ENCODE measurements around the gene ZNF302. TPM values are rescaled to one million over a fixed set of nuclear protein-coding genes. Genes with fewer than 3 reads are reported as not detected.

The ZNF302 gene
- total RNA-seq, 4 donors from 2014 or later, result 6.0 to 23.5 (median 6.2) TPM

GRCh38 chr19:34733746-34734536, 56.5 kb downstream of the ZNF302 start, which contains the start of gene ZNF181:
TSS of gene ZNF181 (plus strand) at chr19:34734243. CDS start at chr19:34735038, 795 bp downstream.
- Histone ChIP-seq H3K27me3 (no peaks in the 10 kb centered on the region), H3K4me3 (peak within 1 kb of the TSS; percentile 72 to 90 (median 86)), H3K9me3 (peaks cover 0 to 25% (median 16%) of the 10 kb centered on the region in 3 donors), H3K4me1 (peaks cover 14 to 35% (median 18%) of the 10 kb centered on the region in 3 donors), H3K36me3 (peaks cover under 1 to 36% (median 8%) of the 10 kb centered on the region in 3 donors), H3K27ac (peak within 1 kb of the TSS; percentile 96 to 98 (median 98))
- intact Hi-C loops (cut with DNase I), result no loop called here
- 0 to 1% methylated on average over 10 to 21 of the region's 67 CpGs for WGBS, 2 donors
- peak; percentile 46 for DNase-seq
- TF ChIP-seq POLR2A (IDR thresholded peaks at IDR 0.05), result peak in 1 of 4 donors; percentile 46
- TF ChIP-seq CTCF (IDR thresholded peaks at IDR 0.05), result peak in 1 of 6 experiments; percentile 22

- Histone ChIP-seq H3K9me3 (peaks cover 0 to 32% (median 22%) of the 10 kb centered on the region in 3 donors), H3K27ac (peak overlapping the region; percentile 96 to 98 (median 98)), H3K4me1 (peaks cover 14 to 35% (median 18%) of the 10 kb centered on the region in 3 donors), H3K27me3 (no peaks in the 10 kb centered on the region), H3K36me3 (peaks cover 3 to 43% (median 15%) of the 10 kb centered on the region in 3 donors), H3K4me3 (peak overlapping the region; percentile 72 to 90 (median 86))
- intact Hi-C loops (cut with DNase I), result no loop called here
- 13 to 18% methylated on average over 16 of the region's 16 CpGs for WGBS, 2 donors
- TF ChIP-seq CTCF (IDR thresholded peaks at IDR 0.05) (no peak), POLR2A (IDR thresholded peaks at IDR 0.05) (no peak)
- no peak for DNase-seq
These were observed 57.1 kb downstream of the ZNF302 start for GRCh38 chr19:34734537-34735103.

Small RNA genes lying within 50 kb of the gene (small RNA-seq; reads per million reads assigned to genes)
- gene RF00611, result 0 reads per million in 4 donors

Other genes with a start within 250 kb of the ZNF302 start
- 100 to 1,000 TPM in 1 of 4 donors, 10 to 100 TPM in 3; 35.5 to 116 (median 82.1) TPM for gene UBA2, start 249.3 kb upstream of the ZNF302 start, total RNA-seq
- 1 to 10 TPM in 3 of 4 donors, under 1 TPM in 1; 0.49 to 9.3 (median 2.4) TPM for gene WTIP, start 195.9 kb upstream of the ZNF302 start, total RNA-seq
- under 1 TPM in 2 of 4 donors, not detected in 2; 0.48 to 0.57 TPM for gene SCGB2B2, start 519 bp upstream of the ZNF302 start, total RNA-seq
- 10 to 100 TPM in 2 of 4 donors, 1 to 10 TPM in 2; 3.0 to 27.4 (median 13.3) TPM for gene ZNF181, start 56.6 kb downstream of the ZNF302 start, total RNA-seq
- 1 to 10 TPM; 1.9 to 6.1 (median 2.6) TPM for gene ZNF599, start 95.5 kb downstream of the ZNF302 start, total RNA-seq
- 10 to 100 TPM in 1 of 4 donors, 1 to 10 TPM in 1, under 1 TPM in 2; 0.26 to 30.2 (median 1.3) TPM for gene ZNF30, start 249.2 kb downstream of the ZNF302 start, total RNA-seq